22Rv1 (cell line): ENCODE results near the gene FANCC.

Experiments
- CTCF ChIP-seq: fragments of 450-650 bp; IDR thresholded peaks from 2 replicates; pipeline ENCODE4 v1.5.1; 2017; ENCODE audit warnings: mild to moderate bottlenecking
- ZFX ChIP-seq: fragments of 450-650 bp; IDR thresholded peaks from 2 replicates; pipeline ENCODE4 v1.6.1; 2017; ENCODE audit warnings: antibody characterized with exemption, borderline replicate concordance

GRCh38 chr9:95175523-95175922 lies 142.0 kb downstream of the FANCC start:
- TF ChIP-seq CTCF: no peak
- TF ChIP-seq ZFX: no peak
